IPS DF 4.7 (cell line): ENCODE data around the gene EFL1.

ENCODE experiments used
- DNase-seq: peaks from one replicate; pipeline ENCODE4 v3.0.0-alpha.2; 2013; ENCODE audit warnings: low spot score; ENCODE audit errors: extremely low read depth

EFL1 gene

DNA sequence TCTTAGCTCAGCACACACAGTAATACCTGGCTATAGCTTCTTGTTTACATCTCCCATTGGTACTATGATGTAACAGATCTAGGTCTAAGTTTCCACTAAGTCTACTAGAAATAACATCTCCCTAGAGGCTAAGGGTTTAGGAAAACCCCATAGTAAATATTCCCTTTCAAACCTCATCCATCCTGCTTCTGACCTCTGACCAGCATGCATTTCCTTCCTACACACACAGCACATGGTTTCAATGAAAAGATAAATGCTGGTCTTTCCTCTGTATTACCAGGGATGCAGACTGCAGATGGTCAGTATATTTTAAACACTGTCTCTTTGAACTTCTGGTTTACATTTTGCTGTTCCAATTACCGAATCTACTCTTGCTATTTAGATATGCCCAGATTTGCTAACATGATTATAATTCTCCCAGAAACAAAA, 96.6 kb downstream of the EFL1 start:
- DNase-seq, result no peak

DNA sequence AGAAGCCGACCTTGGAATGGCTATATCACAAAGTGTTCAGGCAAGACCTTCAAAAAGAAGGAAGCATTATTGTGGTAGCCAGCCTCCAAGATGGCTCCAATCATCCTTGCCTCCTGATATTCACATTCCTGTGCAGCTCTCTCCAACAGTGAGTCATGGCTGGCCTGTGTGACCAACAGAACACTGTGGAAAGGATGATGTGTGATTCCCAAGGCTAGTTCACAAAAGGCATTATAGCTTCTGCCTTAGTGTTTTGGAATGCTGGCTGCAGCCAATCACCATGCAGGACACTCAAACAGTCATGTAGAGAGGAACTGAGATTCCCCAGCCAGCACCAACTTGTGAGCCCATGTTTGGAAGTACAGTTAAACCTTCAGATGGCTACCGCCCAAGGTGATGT, 102.6 kb downstream of the EFL1 start:
- DNase-seq, result no peak

- DNase-seq, result no peak
These were observed 103.7 kb downstream of the EFL1 start for GRCh38 chr15:82158811-82159210.

DNA sequence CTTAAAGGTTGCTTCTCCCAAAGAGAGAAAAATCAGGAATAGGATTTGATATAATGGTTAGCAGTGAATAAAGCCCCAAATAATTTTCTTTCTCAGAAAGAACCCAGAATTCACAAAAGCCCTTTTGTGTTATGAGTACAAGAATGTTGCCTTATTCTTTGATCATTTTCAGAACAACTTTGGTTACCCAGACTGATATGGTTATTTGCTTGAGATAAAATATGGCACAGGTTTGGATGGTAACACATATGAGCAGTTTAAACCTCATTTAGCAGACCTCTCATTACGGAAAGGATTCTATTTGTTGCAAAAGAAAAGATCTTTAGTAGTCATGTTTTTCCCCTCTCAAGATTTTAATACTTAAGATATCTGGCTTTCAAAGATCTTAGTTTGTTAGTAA, 111.9 kb downstream of the EFL1 start:
- no peak for DNase-seq

GRCh38 chr15:82146990-82147461, 115.5 kb downstream of the EFL1 start:
- DNase-seq, result no peak

DNA sequence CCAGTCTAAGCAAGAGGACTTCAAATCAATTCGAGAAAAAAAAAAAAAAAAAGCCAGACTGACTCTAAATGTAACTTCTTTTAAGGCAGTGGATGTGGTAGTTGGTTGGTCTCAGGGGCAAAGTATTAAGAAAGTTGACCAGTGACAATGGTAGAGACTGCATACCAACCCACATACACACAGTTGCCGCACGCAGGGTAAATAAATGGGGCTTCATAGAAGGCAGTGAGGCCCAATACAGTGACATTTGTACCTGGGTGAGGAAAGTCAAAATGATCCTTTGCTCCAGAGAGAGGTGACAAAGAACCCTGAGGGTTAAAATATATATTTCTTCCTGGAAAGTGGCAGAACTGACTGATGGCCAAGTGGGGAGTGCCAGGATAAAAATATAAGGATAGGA, 116.0 kb downstream of the EFL1 start:
- no peak for DNase-seq

DNA sequence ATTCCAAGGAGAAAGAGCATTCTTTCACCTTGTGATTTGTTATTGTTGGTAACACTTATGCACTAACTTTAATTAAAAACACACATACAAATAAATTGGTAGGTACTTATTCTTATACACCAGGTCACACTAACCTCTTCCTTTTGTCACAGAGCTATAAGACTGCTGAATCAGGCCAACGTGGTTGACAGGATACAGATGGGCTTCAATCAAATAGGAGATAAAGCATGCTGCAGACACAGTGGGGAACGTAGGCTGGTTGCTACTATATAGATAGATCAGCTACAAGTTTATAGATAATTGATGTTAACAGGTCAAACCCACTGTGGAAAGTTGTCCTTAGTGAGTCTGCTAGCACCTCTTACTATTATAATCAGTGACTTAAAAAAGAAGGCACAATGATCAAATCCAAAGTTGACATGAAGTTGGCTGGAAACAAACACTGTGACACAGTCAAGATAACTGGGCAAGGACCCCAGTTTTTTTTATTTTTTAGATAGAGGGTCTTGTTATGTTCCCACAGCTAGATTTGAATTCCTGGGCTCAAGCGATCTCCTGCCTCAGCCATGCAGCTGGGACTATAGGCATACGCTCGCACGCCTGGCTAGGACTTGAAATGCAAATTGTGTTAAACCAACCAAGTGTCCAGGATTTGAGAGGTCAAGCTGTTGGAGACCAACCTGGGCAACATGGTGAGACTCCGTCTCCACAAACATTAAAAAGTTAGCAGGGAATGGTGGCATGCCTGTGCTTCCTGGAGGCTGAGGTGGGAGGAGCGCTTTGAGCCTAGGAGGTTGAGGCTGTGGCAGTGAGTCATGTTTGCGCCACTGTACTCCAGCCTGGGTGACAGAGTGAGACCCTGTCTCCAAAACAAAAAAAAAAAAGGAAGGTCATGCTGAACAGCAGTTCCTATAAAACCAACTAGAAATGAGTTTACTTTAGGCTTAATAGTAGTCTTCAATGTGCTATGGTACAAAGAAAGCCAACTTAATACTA, 118.8 kb downstream of the EFL1 start:
- DNase-seq, result no peak

DNA sequence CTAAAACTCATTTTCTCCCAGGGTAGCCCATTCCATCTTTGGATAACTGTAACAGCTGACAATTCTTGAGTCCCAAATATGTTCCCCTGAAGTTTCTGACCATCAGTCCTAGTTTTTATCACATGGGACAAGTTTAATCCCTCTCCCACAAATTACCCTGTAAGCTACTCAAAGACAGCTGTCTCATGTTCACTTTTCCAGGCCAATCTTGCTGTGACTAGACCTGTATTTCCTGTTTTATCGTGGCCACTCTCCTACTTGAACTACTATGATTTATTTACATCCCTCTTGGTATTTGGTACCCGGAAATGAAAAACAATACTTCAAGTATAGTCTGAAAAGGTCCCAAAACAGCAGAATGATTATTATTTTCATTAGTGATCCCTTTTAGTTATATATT, 121.6 kb downstream of the EFL1 start:
- DNase-seq, result no peak

GRCh38 chr15:82139823-82140268, 122.7 kb downstream of the EFL1 start:
- DNase-seq, result no peak

GRCh38 chr15:82138306-82138705, 124.2 kb downstream of the EFL1 start:
- DNase-seq, result no peak

DNA sequence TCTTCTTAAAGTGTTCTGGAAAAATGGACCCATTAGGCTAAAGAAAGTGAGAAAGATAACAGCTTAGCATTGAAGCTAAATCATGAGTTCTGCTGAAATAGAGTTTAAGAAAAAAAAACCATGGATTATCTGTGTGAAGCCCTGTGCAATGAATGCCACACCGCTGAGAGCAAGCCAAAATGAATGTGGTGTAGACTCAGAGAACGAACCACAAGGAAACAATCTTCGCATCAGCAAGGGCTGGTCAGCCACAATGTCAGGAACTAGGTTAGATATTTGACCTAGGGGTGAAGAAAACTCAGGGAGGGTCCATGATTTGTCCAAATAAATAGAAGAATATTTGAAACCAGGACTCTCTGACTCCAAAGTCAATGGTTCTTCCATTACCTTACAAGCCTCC, 125.3 kb downstream of the EFL1 start:
- DNase-seq, result no peak

DNA sequence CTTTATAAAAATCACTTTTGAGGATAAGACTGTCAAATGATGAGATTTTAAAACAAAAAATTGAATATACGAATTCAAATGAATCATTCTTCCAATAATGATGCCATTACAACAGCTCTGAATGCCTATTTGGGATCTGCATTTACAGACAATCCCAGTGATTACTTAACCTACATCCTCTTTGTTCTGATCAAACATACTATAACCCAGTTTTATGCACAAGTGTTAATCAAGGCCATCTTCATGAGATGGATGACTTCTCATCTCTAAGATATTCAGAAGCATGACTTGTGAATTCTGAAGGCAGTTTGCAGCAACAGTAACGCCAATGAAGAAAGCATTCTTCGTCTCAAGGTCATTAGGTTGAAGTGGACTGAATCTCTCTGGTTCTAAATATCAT, 126.4 kb downstream of the EFL1 start:
- DNase-seq, result no peak

- DNase-seq, result no peak
These were observed 126.9 kb downstream of the EFL1 start for GRCh38 chr15:82135638-82136037.

DNA sequence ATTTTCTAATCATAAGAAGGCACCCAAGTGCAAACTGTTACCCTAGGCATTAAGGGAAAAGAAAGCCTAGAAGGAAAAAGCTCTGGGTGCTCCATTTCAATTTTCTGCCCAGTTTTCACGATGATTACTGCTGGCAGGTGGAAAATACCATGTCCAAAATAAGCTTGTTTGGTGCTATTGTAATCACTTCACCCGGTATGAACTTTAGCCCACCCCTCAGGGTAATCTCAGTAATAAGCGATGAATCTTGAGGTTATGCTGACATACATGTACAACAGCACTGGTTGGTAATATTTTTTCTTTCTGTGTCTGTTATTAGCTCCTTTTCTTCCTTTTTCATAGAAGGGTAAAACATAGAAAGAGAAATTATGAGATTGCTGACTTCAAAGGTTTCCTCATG, 128.1 kb downstream of the EFL1 start:
- no peak for DNase-seq

- no peak for DNase-seq
These were observed 129.3 kb downstream of the EFL1 start for GRCh38 chr15:82133251-82133650.

DNA sequence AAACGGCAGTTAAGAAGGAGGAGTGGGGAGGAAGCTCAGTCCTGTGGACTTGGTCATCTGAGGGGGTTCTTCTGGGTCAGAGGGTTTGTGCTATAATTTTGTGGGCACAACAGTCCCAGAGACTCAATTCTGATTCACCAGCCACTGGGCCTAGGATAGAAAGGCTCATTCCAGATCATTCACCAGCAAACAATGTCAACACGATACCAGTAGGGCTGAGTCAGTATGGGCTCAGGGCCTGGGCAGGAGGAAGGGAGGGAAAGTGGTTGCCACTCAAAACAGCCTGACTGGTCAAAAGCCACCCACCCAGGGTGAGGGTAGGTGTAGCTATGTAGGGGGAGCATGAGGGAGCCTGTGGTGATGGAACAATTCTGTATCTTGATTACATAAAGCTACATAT, 129.8 kb downstream of the EFL1 start:
- DNase-seq, result no peak

DNA sequence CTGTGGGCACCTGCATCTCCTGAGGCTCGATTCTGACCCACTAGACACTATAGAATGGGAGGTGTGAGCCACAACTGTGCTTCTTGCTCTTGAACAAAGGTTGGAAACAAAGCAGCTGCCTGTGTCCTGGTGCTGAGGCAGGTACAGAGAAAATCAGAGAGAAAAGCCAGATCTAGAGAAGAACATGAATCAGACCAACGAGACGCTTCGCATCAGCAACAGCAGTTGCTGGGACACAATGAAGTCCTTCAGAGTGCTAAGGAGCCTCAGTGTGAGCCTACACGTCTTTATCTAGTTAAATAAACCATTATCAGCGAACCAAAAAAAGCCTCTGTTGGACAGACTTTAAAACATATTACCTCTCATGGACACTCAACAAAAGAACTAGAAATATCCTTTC, 130.4 kb downstream of the EFL1 start:
- DNase-seq, result no peak

- no peak for DNase-seq
These were observed 132.3 kb downstream of the EFL1 start for GRCh38 chr15:82130248-82130647.

GRCh38 chr15:82129761-82130160, 132.8 kb downstream of the EFL1 start:
- DNase-seq, result no peak

GRCh38 chr15:82129149-82129692, 133.3 kb downstream of the EFL1 start:
- DNase-seq, result no peak

DNA sequence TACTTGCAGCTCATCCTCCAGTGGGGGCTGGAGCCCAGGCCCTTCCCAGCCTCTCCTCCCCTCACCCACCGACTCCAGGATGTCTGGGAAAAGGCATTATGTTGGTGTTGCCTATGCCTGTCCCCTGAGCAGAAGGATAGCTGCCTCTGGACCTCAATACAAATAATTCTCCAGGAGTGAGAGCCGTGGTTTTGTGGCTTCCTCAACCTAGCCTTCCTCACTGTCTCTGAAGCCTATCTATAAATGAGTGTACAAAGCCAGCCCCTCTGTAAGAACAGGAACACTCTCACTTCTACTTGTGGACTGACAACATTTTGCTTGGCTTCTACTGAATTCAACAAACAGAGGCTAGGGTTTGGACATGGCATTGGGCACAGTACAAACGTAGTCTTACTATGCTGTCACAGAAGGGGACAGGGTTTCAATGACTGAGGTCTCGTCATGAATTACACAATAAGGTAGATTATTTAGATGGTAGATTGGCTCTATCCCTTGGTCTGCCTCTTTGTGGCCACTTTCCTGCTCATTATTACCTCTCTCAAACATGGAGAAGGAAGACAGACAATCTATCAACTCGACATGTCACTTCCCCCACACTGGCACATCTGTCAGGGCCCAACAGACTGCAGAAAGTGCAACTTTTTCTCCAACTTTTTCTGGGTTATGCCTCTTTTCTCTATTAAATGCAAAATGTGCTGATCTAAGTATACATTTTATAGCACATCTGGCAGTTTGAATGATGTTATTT, 134.0 kb downstream of the EFL1 start:
- no peak for DNase-seq

DNA sequence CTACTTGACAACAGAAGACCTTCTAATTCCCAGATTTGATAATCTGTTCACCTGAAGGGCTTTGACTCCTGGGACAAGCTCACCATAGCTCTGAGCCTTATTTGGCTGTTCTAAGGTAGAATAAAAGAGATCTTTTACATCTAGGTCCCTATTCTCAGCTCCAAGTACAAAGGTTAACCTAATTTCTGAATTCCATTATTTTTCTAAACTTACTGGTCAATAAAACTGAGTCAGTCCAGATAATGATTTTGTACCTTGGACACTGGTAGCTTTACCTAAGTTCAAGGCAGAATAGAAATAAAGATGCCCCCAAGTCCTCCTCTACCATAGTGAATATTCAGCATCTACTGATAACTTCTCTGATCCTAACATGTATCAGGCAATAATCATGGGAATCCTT, 135.0 kb downstream of the EFL1 start:
- DNase-seq, result no peak
